ENCODE data around the gene FRAT1. TPM values are rescaled to one million over a fixed set of nuclear protein-coding genes. Genes with fewer than 3 reads are reported as not detected.

The FRAT1 gene
- total and polyA plus RNA-seq, 10 of the 15 experiments (the other 5 are each of a cell fraction or from before 2014, with no cell fraction given) = 0.07 to 0.73 (median 0.26) TPM

GRCh38 chr10:97347317-97347716, 28.2 kb downstream of the FRAT1 start:
- Histone ChIP-seq H3K27me3 (replicated peaks in 1 of 2; ENCODE audit: control insufficient read depth in 2 of 2, insufficient read depth in 2 of 2, low read length in 1 of 2) (no peaks in the 10 kb centered on the region), H3K9ac (ENCODE audit: control insufficient read depth, insufficient read depth, low read length) (no peak overlapping the region), H4K20me1 (ENCODE audit: control insufficient read depth, insufficient read depth) (no peaks in the 10 kb centered on the region), H3K79me2 (ENCODE audit: control insufficient read depth, insufficient read depth, low read length) (no peaks in the 10 kb centered on the region), H2AFZ (ENCODE audit: control insufficient read depth, low read depth, low read length) (no peak overlapping the region), H3K36me3 (ENCODE audit: control insufficient read depth in 2 of 2, insufficient read depth in 2 of 2, low read length in 1 of 2) (0 out of 4 replicates have a peak, but pooled peaks cover 0 to 2% of the 10 kb centered on the region in 2 experiments), H3K9me3 (replicated peaks; ENCODE audit: control insufficient read depth, insufficient read depth, low read length) (no peaks in the 10 kb centered on the region), H3K27ac (ENCODE audit: control insufficient read depth, insufficient read depth) (no peak overlapping the region), H3K4me1 (ENCODE audit: control insufficient read depth, insufficient read depth, low read length) (no peaks in the 10 kb centered on the region), H3K4me2 (ENCODE audit: control insufficient read depth, insufficient read depth) (no peak overlapping the region), H3K4me3 (no peak overlapping the region)
- no peak for FAIRE-seq
- POLR2A ChIA-PET = no interaction called here
- ATAC-seq = no peak
- RAD21 ChIA-PET (ENCODE audit: unreplicated experiment) = no interaction called here
- DNase-seq (ENCODE audit: low read depth, low spot score) = no peak
- SMC1A ChIA-PET (ENCODE audit: uncharacterized antibody, unreplicated experiment) = no interaction called here
- intact Hi-C loops (cut with micrococcal nuclease; ENCODE audit: unreplicated experiment) = no loop called here
- in situ Hi-C loops (cut with MboI) = no loop called here
- TF ChIP-seq ZNF24 (IDR thresholded peaks at IDR 0.05) (no peak), IRF3 (IDR thresholded peaks at IDR 0.05) (no peak), USF1 (IDR thresholded peaks at IDR 0.05; ENCODE audit: borderline replicate concordance, extremely low read length, insufficient read depth, low read depth, low read length) (no peak), RFX5 (IDR thresholded peaks at IDR 0.05; ENCODE audit: low read depth, low read length) (no peak), FOXM1 (IDR thresholded peaks at IDR 0.05; ENCODE audit: low read depth, low read length) (no peak), ATF7 (IDR thresholded peaks at IDR 0.05; ENCODE audit: low read depth) (no peak), TCF7 (IDR thresholded peaks at IDR 0.05; ENCODE audit: borderline replicate concordance) (no peak), SREBF1 (IDR thresholded peaks at IDR 0.05; ENCODE audit: low read length) (no peak), CEBPB (IDR thresholded peaks at IDR 0.05; ENCODE audit: borderline replicate concordance in 1 of 2, low read depth in 2 of 2, low read length in 2 of 2) (no peak), IRF4 (IDR thresholded peaks at IDR 0.05; ENCODE audit: low read depth, low read length) (no peak), PAX5 (IDR thresholded peaks at IDR 0.05; ENCODE audit: borderline replicate concordance, low read depth, low read length) (no peak), NFYB (IDR thresholded peaks at IDR 0.05; ENCODE audit: insufficient read depth, low read depth, low read length) (no peak), ZNF622 (IDR thresholded peaks at IDR 0.05) (no peak), BCL11A (IDR thresholded peaks at IDR 0.05; ENCODE audit: low read depth, low read length) (no peak), ZBTB4 (CRISPR knock-in tag; IDR thresholded peaks at IDR 0.05) (no peak), SIX5 (IDR thresholded peaks at IDR 0.05; ENCODE audit: low read depth, low read length, severe bottlenecking) (no peak)
- TF ChIP-seq, protein P1, sequence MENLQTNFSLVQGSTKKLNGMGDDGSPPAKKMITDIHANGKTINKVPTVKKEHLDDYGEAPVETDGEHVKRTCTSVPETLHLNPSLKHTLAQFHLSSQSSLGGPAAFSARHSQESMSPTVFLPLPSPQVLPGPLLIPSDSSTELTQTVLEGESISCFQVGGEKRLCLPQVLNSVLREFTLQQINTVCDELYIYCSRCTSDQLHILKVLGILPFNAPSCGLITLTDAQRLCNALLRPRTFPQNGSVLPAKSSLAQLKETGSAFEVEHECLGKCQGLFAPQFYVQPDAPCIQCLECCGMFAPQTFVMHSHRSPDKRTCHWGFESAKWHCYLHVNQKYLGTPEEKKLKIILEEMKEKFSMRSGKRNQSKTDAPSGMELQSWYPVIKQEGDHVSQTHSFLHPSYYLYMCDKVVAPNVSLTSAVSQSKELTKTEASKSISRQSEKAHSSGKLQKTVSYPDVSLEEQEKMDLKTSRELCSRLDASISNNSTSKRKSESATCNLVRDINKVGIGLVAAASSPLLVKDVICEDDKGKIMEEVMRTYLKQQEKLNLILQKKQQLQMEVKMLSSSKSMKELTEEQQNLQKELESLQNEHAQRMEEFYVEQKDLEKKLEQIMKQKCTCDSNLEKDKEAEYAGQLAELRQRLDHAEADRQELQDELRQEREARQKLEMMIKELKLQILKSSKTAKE (IDR thresholded peaks at IDR 0.05; ENCODE audit: low read depth, poor library complexity, severe bottlenecking) = no peak
- 84% methylated on average over 4 of the region's 4 CpGs for WGBS (ENCODE audit: insufficient coverage, insufficient replicate concordance, low lambda C conversion rate, missing lambda C conversion rate)
- CTCF ChIA-PET = interaction anchor here (1.0 kb wide), 1 partner anchor 69 kb away, joined by 3 read pairs; no protein-coding TSS in a partner anchor
- no TSS peak for BruUV-seq (replicated peaks)
